B cell (primary cell): ENCODE measurements around the gene NTPCR.

Source experiments
- EZH2 ChIP-seq: IDR thresholded peaks from 2 replicates; pipeline ENCODE4 v1.6.1; 2012; ENCODE audit warnings: borderline replicate concordance, low read depth, mild to moderate bottlenecking, moderate library complexity, low read length; ENCODE audit not compliant: insufficient read depth, poor library complexity, severe bottlenecking
- TF ChIP-seq, protein P1 (sequence below): fragments of 200-600 bp; IDR thresholded peaks from one replicate; pipeline ENCODE4 v1.8.0; 2022; ENCODE audit warnings: antibody characterized with exemption, mild to moderate bottlenecking

DNA sequence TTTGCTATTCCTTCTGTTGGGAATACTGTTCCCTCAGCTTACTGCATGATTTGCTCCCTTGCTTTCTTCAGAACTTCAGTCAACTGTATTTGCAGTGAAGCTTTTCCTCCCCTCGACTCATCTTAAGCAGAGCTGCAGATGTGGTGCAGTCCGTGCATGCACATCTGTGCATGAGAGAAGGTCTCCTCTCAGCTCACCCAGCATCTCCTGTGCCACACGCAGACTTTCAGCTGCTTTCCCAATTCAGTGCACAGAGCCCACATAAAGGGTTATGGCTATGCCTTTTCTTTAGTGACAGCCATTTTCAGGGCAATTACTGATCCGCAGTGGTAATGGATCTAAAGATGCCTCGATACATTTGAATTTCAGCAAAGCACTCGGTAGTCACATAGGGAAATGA, 13.5 kb upstream of the NTPCR start:
- TF ChIP-seq, protein P1, sequence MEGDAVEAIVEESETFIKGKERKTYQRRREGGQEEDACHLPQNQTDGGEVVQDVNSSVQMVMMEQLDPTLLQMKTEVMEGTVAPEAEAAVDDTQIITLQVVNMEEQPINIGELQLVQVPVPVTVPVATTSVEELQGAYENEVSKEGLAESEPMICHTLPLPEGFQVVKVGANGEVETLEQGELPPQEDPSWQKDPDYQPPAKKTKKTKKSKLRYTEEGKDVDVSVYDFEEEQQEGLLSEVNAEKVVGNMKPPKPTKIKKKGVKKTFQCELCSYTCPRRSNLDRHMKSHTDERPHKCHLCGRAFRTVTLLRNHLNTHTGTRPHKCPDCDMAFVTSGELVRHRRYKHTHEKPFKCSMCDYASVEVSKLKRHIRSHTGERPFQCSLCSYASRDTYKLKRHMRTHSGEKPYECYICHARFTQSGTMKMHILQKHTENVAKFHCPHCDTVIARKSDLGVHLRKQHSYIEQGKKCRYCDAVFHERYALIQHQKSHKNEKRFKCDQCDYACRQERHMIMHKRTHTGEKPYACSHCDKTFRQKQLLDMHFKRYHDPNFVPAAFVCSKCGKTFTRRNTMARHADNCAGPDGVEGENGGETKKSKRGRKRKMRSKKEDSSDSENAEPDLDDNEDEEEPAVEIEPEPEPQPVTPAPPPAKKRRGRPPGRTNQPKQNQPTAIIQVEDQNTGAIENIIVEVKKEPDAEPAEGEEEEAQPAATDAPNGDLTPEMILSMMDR, result no peak
- TF ChIP-seq EZH2, result no peak
